Pancreas (tissue), 10 donors: Measurements from ENCODE around the gene LRRN4CL. TPM values are rescaled to one million over a fixed set of nuclear protein-coding genes. Genes with fewer than 3 reads are reported as not detected.
"Not testable (repeated sequence)": the region's sequence is repeated elsewhere in the genome, so short reads cannot be mapped to it uniquely, and the experiment has no call there.

Experiments
- ATAC-seq, 4 donors: fragments of 200-7000 bp; cut with Tn5 transposase; one replicate each; pipeline versions ENCODE4 v1.8.0 to v1.9.1; 2020; ENCODE audit warnings: mild to moderate bottlenecking in 4 of 4, moderate library complexity in 4 of 4
- DNase-seq, 6 donors: peaks; one replicate each; pipeline ENCODE4 v3.0.0-alpha.2; 2020
- FAIRE-seq: peaks from 2 replicates; lab custom pipeline; 2012; peaks lifted over from hg19 to GRCh38; lab: Jason Lieb, UNC
- H3K27ac ChIP-seq, 4 donors: fragments of 200-600 bp; sonication (generic); 1 replicate in 3 of 4; 2 replicates in 1 of 4; pipeline versions ENCODE4 v1.5.0 to v1.8.0; 2020
- H3K27me3 ChIP-seq, 4 donors: fragments of 200-600 bp; one replicate each; pipeline ENCODE4 v1.8.0; 2021
- H3K36me3 ChIP-seq, 3 donors: fragments of 200-600 bp; sonication (generic) in 1 of 3; one replicate each; pipeline versions ENCODE4 v1.5.0 to v1.8.0; 2020 to 2021
- H3K4me1 ChIP-seq, 3 donors: fragments of 200-600 bp; one replicate each; pipeline ENCODE4 v1.8.0; 2021
- H3K4me3 ChIP-seq, 4 donors: fragments of 200-600 bp; sonication (generic) in 2 of 4; one replicate each; pipeline versions ENCODE4 v1.5.0 to v1.8.0; 2020 to 2021
- H3K9me3 ChIP-seq, 4 donors: fragments of 200-600 bp; one replicate each; pipeline ENCODE4 v1.8.0; 2021
- CTCF ChIP-seq, 4 donors: fragments of 200-600 bp; sonication (generic) in 3 of 4; IDR thresholded peaks; one replicate each; pipeline versions ENCODE4 v1.5.0 to v1.8.0; 2021; ENCODE audit warnings: antibody characterized with exemption in 4 of 4
- WGBS, 2 donors: extraction: QIAGEN DNeasy Blood & Tissue Kit; methylation state at CpG; one replicate each; pipeline ENCODE4 v1.1.7; 2013; 5-methylcytosine and 5-hydroxymethylcytosine counted together
- intact Hi-C, 3 donors: fragments of 100-400 bp; cut with DNase I; formaldehyde crosslinking; loops; one replicate each; pipeline versions ENCODE4 v1.11.1 to v1.14.2; 2022
- polyA plus RNA-seq, 2 donors: library from polyadenylated mRNA; stranded (reverse); fragments of 200-250 nt; gene quantifications; one replicate each; pipeline ENCODE4 v1.2.3, GENCODE V29; 2013
- total RNA-seq, 6 donors: library from RNA; stranded (reverse); fragmentation: NEBNext Ultra II Directional in 4 of 6; extraction: Animal tissue kit (Norgen Biotek cat#: 25700) in 4 of 6; gene quantifications; one replicate each; pipeline versions ENCODE4 v1.2.1 to v1.2.4, GENCODE V29; 2021 to 2023
- donor health status: healthy with polysubstance abuse.
- donor health status: DM: no; HTN: no; CAD: no; lungs with moderate emphysema.
- donor health status: DM: no; HTN: no; CAD: no.
- donor health status: control.
- donor health status: control.
- donor health status: Bipolar disorder and iron deficiency.
- donor health status: DM: yes; HTN: yes; CAD: no.
- donor health status: DM: no; HTN: no; CAD: no.
- donor health status: DM: no; HTN: no; CAD: no.
- donor health status: DM: yes; HTN: yes; CAD: no.

LRRN4CL gene
- total and polyA plus RNA-seq, 8 donors: 0.16 to 1.6 (median 0.53) TPM

GRCh38 chr11:62705413-62705812 lies 16.1 kb upstream of the LRRN4CL start:
- Histone ChIP-seq H3K4me3 (peak overlapping the region in 3 of 4 donors; percentile 50 to 73 (median 62)), H3K36me3 (peaks cover 0 to 8% (median 0%) of the 10 kb centered on the region in 3 donors), H3K9me3 (no peaks in the 10 kb centered on the region), H3K27me3 (no peaks in the 10 kb centered on the region), H3K27ac (peak overlapping the region; percentile 82 to 90 (median 88)), H3K4me1 (peaks cover 20 to 31% (median 22%) of the 10 kb centered on the region in 3 donors)
- ATAC-seq: peak; percentile 5 to 24 (median 8)
- no peak for TF ChIP-seq CTCF (IDR thresholded peaks at IDR 0.05)
- peak; percentile 47 to 78 (median 60) for DNase-seq
- intact Hi-C loops: no loop called here
- no peak for FAIRE-seq
- WGBS, 2 donors: 8 to 14% methylated on average over 7 of the region's 7 CpGs

- ATAC-seq, H3K4me3 ChIP-seq, H3K27me3 ChIP-seq, H3K27ac ChIP-seq, H3K36me3 ChIP-seq, intact Hi-C loops, H3K9me3 ChIP-seq, DNase-seq, FAIRE-seq: not testable (repeated sequence)
- peaks cover 15 to 26% (median 22%) of the 10 kb centered on the region in 3 donors for H3K4me1 ChIP-seq
- 86 to 98% methylated on average over 4 of the region's 4 CpGs for WGBS, 2 donors
These were observed 14.6 kb upstream of the LRRN4CL start for GRCh38 chr11:62703921-62704320.

GRCh38 chr11:62702246-62702645 lies 12.9 kb upstream of the LRRN4CL start:
- Histone ChIP-seq H3K4me3 (no peak overlapping the region), H3K9me3 (no peaks in the 10 kb centered on the region), H3K27ac (no peak overlapping the region), H3K4me1 (peaks cover 8 to 18% (median 14%) of the 10 kb centered on the region in 3 donors), H3K27me3 (no peaks in the 10 kb centered on the region), H3K36me3 (peaks cover 0 to 8% (median 0%) of the 10 kb centered on the region in 3 donors)
- FAIRE-seq: no peak
- TF ChIP-seq CTCF (IDR thresholded peaks at IDR 0.05): no peak
- DNase-seq: no peak
- WGBS, 2 donors: 91 to 93% methylated on average over 7 to 11 of the region's 11 CpGs
- intact Hi-C loops: no loop called here
- no peak for ATAC-seq

DNA sequence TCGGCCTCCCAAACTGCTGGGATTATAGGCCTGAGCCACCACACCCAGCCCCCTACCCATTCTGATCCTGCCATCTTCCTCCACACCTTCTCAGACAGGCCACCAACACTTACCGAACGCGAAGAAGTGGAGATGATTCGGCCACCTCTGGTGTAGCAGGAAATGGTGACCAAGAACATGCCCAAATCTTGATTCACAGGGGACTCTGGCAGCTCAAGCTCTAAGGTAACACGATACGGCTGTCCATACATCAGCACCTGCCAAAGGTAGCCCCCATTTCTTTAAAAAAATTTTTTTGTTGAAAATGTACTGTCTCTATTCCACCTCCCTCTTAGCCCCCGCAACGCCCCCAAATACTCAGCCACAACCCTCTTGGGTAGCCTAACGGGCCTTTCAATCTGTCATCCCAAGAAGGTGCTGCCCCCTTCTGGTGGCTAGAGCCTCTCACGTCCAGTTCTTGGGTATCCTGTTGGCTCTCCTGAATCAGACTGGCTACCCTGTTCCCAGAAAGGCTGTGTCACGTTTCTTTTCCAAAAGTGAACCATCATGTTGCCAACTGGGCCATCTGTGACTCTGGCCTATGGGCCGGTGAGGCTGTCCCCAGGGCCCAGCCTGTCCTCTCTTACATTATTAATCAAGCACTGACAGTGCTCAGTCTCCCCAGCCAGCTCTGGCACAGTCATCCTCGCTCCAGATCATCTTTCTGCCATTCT lies 5.3 kb upstream of the LRRN4CL start:
- TF ChIP-seq CTCF (IDR thresholded peaks at IDR 0.05): peak; percentile 42 to 75 (median 68)
- intact Hi-C loops: loop anchor here in 1 of 3 donors (10.0 kb wide), 1 partner anchor 300 kb away; no protein-coding TSS in a partner anchor
- FAIRE-seq (no peak), DNase-seq (peak; percentile 68 to 81 (median 78)), ATAC-seq (peak; percentile 77 to 96 (median 92))
- Histone ChIP-seq H3K4me1 (peaks cover 0 to 3% (median 0%) of the 10 kb centered on the region in 3 donors), H3K4me3 (no peak overlapping the region), H3K36me3 (peaks cover 0 to 18% (median 0%) of the 10 kb centered on the region in 3 donors), H3K27ac (no peak overlapping the region), H3K27me3 (no peaks in the 10 kb centered on the region), H3K9me3 (no peaks in the 10 kb centered on the region)
- 44 to 52% methylated on average over 14 of the region's 14 CpGs for WGBS, 2 donors

GRCh38 chr11:62693624-62694023 lies 4.3 kb upstream of the LRRN4CL start:
- ATAC-seq, FAIRE-seq, DNase-seq, H3K4me1 ChIP-seq, H3K27ac ChIP-seq, H3K27me3 ChIP-seq, H3K4me3 ChIP-seq, H3K9me3 ChIP-seq: not testable (repeated sequence)
- 82 to 96% methylated on average over 3 to 4 of the region's 4 CpGs for WGBS, 2 donors
- intact Hi-C loops: loop anchor here in 1 of 3 donors (10.0 kb wide), 1 partner anchor 299 kb away; no protein-coding TSS in a partner anchor
- H3K36me3 ChIP-seq: peaks cover 0 to 18% (median 0%) of the 10 kb centered on the region in 3 donors

DNA sequence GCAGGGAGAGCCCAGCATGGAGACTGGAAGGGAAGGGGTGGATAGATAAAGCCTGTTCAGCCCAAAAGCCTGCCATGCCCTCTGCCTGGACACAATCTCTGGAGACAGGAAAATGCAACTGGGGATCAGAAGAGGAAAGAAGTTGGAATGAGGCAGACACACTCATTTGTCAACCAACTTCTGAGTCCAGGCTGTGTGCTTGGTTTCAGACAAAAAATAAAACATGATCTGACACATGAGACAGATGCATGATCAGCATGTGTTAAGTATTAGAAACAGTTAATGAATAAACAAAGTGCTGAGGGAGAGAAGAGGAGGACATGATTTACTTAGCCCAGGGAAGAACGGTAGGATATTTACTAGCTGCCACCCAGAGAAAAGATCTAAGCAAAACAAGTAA lies 839 bp downstream of the LRRN4CL start:
- Histone ChIP-seq H3K36me3 (peaks cover 0 to 18% (median 0%) of the 10 kb centered on the region in 3 donors), H3K27me3 (no peaks in the 10 kb centered on the region), H3K4me3 (no peak overlapping the region), H3K4me1 (no peaks in the 10 kb centered on the region), H3K27ac (no peak overlapping the region), H3K9me3 (no peaks in the 10 kb centered on the region)
- TF ChIP-seq CTCF (IDR thresholded peaks at IDR 0.05): no peak
- intact Hi-C loops: no loop called here
- DNase-seq (no peak), ATAC-seq (no peak), FAIRE-seq (no peak)
- 11 to 19% methylated on average over 1 of the region's 1 CpG for WGBS, 2 donors
